Measurements from ENCODE around the gene MALT1. TPM values are rescaled to one million over a fixed set of nuclear protein-coding genes. Genes with fewer than 3 reads are reported as not detected.

MALT1 gene
- total RNA-seq (ENCODE audit: low replicate concordance) = 8.4 and 17.1 TPM in 2 replicates

DNA sequence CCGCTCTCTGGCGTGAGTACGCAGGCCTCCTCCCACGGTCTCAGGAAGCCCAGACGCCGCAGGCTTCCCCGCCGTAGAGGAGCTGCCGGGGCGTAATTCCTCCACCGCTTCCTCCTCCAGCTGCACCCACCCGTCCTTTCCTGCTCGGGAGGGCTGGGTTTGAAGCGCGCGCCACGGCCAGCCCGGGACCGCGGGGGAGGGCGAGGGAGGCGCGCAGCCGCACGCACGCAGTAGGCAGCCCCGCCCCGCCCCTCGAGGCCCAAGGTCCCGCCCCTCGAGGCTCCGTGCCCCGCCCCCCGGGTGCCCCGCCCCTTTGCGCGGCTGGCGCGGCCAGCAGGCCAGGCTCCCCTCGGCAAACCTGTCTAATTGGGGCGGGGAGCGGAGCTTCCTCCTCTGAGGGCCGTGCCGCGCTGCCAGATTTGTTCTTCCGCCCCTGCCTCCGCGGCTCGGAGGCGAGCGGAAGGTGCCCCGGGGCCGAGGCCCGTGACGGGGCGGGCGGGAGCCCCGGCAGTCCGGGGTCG lies at the start of gene MALT1:
MALT1 (plus strand) TSS at position 355 of the 521 bp plus-strand sequence. CDS start 179 bp downstream, outside the sequence.

Other genes with a start within 250 kb of the MALT1 start
- gene ALPK2, start 42.4 kb upstream of the MALT1 start, total RNA-seq (ENCODE audit: low replicate concordance) = 5.0 and 7.7 TPM in 2 replicates
- gene ZNF532, start 193.4 kb downstream of the MALT1 start, total RNA-seq (ENCODE audit: low replicate concordance) = 39.8 and 44.5 TPM in 2 replicates